ENCODE data around the gene OVCH1.
"Not testable (repeated sequence)": the region's sequence is repeated elsewhere in the genome, so short reads cannot be mapped to it uniquely, and the experiment has no call there.

OVCH1 gene

DNA sequence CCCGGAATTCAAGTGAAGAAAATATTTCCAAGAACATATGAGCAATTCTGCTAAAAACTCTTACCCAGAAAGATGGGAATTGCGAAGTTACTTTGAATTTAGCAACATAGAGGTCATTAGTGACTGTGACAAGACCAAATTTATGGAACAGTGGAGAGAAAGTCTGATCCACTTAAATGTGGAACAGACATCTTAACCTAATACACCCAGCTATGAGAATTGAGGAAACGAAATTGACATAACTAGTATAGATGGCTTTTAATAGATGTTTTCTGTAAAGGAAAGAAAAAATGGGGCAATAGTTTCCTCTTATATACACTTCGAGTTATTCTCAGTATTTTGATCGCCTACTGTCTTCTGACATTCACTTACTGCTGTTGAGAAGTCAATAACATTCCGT, 4.6 kb downstream of the OVCH1 start:
- DNase-seq (ENCODE audit: low spot score): no peak

DNA sequence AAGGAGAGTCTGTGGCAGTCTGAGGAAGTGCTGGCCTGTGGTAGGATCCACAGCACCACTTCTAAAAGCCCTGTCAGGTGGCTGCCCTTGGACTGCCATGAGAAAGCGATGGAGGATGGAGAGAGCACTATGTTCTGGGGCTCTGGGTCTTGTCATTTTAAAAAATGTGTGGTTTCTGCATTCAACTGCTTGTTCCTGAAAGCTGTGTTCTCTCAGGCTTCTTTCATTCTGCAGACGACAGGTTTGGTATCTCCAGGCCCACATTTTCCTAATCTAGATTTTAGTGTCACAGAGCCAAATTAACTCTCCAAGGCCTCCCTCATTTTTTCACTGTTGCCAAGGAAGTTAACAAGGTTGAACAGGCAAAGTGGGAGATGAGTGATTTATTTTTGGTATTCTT, 10.5 kb downstream of the OVCH1 start:
- peak; percentile 2 for DNase-seq (ENCODE audit: low spot score)

DNA sequence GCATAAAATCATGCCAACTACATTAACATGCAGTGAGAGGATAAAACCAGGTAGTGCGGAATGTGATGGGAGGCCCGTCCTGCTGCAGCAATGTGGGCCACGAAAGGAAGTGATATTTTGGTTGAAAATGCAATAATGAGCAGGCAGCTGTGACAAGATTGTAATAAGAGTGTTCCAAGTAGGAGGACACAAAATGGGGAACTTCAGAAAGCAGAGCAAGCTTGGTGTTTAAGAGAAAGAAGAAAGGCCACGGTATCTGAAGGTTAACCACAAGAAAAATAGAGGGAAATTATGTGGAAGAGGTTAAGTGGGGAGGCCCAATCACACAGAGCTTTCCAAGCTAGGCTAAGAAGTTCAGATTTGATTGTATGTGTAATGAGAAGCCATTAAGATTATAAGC, 34.3 kb downstream of the OVCH1 start:
- no peak for DNase-seq (ENCODE audit: low spot score)

DNA sequence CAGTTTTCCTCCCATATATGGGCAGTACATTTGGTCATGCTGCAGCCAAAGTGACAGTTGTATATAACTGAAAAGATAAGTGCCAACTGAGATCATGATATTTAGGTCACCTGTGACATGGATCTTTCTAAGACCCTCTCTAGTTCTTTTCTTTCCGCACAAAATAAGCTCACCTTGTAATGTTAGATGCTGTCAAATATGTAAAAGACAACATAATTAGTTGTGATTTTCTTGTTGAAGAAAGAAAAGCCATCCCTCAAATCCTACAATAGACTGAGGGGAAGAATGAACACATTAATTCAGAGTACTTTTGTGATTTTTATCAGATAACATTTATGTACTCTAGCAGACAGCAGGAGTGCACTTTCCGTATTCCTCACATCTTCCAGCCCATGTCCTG, 37.4 kb downstream of the OVCH1 start:
- no peak for DNase-seq (ENCODE audit: low spot score)

DNA sequence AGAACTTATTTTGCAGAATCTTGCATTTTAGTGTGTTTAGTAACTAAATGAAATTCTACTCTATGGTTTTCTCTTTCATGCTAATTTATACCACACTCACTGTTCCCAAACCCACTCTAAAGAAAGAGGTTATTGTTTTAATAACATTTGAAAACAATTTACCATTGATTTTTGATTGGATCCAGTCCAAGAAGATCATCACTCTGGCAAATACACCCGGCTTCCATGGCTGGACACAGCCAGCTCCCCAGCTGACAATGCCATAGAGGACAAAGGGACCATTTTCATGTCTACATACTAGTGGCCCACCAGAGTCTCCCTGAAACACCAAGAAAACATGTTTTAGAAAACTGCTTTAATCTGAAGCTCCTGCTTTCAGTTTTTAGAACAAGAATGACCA, 42.4 kb downstream of the OVCH1 start:
- DNase-seq (ENCODE audit: low spot score): peak; percentile 96

DNA sequence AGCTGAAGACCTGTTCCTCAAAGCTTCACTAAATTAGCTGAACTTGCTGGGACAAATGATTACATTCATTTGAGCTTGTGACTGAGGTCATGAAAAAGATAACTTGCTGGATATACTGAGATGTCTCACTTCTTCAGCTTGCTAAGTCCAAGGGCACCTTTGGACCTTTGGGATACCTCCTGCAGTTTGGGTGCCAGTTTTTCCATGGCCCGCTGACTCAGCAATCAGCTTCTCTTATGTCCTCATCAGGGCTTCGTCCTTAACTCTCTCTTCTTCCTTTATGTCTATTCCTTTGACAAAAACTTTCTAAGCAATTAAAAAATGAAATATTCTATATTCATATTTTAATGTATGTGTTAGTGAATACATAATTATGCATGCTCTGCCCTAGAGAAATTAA, 45.6 kb downstream of the OVCH1 start:
- no peak for DNase-seq (ENCODE audit: low spot score)

DNA sequence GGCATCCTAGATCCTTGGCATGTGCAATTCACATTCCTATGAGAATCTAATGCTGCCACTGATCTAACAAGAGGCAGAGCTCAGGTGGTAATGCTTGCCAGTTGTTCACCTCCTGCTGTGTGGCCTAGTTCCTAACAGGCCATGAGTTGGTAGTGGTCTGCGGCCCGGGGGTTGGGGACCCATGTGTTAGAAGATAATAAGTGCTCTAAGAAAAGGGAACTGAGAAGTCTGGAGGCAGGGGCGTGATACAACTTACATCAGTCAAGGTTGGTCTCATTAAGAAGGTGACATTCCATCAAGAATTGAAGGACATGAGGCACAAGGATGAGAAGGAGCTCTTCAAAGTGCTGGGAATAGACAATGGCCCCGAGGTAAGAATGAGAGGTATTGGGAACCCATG, 49.3 kb downstream of the OVCH1 start:
- no peak for DNase-seq (ENCODE audit: low spot score)

DNA sequence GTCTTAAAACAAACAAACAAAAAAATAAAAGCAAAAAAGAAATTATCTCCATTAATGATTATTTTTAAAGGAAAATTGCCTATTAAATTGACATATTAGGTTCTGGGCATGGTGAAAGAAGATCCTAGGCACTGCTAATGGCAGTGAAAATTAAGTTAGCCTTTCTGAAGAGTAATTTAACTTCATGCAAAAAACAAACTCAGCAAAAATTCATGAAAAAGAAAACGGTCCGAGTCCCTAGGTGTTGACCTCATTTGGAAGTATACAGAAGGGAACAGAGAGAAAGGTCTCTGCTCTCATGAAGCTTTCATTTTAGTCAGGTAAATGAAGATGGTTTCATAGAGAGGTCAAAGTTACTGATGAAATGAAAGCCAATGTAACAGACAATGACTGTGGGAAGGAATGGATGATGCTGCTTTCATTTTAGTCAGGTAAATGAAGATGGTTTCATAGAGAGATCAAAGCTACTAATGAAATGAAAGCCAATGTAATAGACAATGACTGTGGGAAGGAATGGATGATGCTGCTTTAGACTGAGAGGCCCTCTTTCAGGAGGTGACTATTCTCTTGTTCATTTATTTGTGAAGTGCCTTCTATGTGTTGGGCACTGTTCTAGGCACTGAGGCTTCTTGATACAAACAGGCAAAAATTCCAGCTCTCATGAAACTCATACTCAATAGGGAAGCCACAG, 50.1 kb downstream of the OVCH1 start:
- DNase-seq (ENCODE audit: low spot score): no peak

DNA sequence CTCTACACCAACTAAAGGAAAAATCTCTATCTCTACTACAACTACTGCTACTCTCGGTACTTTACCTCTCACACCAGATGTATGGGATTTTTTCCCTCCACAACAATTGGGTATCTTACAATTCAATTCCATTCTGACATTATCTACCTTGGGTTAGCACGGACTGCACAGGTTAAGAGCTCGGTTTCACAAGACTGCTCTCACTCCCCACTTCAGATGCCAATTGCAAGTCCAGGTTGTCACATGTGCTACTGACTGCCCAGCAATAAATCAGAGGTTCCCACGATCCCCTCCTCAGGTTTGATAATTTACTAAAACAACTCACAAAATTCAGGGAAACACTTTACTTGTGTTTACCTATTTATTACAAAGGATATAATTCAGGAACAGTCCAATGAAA, 58.0 kb downstream of the OVCH1 start:
- no peak for DNase-seq (ENCODE audit: low spot score)

DNA sequence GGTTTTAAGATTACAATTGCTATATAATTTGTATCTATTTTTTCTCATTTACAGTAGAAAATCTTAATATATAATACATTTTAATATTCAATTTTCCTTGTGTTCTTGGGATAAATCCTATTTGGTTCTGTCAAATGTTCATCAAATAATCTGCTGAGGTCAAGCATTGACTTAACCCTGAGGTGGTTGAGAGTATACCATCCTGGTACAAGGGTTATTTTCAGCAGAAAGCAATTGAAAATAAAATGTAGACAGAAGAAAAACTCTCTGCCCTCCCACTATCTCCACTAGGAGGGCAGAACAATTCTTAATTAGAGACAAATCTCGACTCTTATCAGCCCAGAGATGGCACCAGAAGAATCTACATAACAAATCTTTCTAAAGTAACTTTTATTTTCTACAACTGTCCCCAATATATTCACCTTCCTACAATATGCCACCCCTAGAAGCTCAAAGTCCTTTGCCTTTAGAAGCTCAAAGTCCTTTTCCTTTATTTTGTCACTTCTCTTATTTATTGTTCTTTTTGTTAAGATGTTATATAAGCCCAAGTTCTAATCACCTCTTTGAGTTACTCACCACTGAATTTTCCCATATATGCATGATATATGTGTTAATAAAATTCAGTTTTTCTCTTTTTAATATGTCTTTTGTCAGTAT, 58.6 kb downstream of the OVCH1 start:
- DNase-seq (ENCODE audit: low spot score): no peak

DNA sequence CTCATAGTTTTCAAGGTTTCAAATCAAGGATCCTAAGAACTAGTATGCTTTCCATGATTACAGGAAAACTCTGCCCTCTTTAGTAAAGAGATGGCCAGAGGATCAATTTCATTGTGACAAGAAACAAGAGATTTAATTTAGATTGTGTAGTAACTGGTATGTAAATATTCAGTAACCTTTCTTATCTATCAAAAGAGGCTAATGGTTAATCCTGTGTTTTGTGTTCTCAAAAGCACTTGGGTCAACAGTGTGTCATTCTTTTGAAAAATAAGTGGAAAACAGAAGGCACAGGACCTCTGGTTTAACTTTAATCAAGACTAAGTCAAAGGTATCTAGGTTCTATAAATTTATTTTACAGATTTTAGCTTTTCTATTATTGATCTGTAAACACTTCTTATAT, 59.9 kb downstream of the OVCH1 start:
- no peak for DNase-seq (ENCODE audit: low spot score)

DNA sequence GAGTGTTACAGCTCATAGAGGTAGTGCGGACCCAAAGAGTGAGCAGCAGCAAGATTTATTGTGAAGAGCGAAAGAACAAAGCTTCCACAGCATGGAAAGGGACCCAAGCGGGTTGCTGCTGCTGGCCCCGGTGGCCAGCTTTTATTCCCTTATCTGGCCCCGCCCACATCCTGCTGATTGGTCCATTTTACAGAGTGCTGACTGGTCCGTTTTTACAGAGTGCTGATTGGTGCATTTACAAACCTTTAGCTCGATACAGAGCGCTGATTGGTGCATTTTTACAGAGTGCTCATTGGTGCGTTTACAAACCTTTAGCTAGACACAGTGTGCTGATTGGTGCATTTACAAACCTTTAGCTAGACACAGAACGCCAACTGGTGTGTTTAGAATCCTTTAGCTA, 60.7 kb downstream of the OVCH1 start:
- DNase-seq (ENCODE audit: low spot score): not testable (repeated sequence)

DNA sequence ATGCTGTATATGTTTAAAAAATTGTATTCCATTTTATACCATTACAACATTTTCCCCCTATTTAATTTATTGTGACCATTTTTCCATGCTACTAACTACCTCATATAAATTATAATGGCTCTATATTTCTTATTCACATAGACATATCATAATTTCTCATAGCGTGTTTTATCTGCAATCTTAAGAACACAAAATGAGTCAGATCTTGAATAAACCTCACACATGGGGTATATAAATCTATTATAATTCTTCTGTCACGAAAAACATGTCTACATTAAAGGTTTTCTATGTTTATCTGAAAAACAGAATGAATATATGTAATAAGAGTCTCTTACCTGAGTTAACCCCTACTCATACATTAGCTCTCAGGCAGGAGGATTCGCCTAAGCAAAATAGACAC, 66.0 kb downstream of the OVCH1 start:
- DNase-seq (ENCODE audit: low spot score): no peak

DNA sequence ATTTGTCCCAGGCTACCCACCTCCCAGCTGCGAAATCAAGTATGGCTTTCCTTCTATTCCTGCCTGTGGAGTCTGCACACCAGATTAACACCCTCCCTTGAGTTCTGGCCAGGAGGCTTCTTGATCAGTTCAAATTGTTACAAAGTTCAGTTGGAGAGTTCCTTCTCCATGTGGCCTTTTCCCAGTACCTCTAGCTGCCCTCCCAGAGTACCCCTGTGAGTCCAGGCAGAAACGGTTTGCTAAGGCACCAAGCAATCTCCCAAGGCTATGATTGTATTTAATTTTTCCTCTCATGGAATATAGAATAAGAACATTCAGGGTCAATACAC, 66.8 kb downstream of the OVCH1 start:
- DNase-seq (ENCODE audit: low spot score): no peak

DNA sequence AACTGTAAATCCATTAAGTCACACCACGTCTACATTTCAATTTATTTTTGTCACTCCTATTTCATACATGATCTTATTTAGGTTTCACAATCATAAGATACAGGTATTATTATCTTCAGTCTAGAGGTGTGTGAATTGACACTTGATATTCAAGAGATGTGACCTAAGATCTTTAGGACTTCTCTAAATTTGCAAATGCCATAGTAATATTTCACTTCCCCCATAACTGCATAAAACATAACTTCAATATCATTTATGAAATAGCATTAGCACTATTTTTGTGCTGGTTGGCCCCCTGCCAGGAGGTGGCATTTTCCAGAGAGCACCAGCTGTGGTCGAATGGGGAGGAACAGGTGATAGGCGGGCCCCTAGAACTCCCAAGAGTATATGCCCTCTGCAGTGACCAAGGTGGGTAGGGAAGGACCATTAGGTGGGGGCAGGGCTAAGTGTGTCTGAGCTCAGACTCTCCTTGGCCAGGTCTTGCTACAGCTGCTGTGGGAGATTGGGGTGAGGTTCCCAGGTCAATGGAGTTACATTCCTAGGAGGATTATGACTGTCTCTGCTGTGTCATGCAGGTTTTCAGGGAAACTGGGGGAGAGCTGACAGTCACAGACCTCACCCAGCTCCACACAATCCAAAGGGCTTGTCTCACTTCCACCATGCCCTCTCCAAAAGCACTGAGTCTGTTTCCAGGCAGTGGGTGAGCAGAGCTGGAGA, 67.3 kb downstream of the OVCH1 start:
- DNase-seq (ENCODE audit: low spot score): no peak

DNA sequence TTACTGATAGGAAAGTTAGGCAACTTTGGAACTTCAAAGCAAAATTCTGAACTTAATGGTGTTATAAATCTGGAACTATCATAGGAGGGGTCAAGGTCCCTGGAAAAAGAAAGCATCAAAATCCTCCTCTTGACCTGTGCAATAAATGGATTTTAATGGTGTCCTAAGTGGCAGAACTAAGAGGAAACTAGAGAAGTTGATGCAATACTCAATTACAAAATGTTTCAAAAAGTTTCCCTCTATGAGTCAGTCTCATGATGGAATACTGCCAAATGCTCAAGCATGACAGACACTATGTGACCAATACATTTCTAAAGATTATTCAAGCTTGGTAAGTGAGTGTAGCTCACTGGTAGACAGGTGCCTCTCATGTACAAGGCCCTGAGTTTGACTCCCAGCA, 68.9 kb downstream of the OVCH1 start:
- no peak for DNase-seq (ENCODE audit: low spot score)

DNA sequence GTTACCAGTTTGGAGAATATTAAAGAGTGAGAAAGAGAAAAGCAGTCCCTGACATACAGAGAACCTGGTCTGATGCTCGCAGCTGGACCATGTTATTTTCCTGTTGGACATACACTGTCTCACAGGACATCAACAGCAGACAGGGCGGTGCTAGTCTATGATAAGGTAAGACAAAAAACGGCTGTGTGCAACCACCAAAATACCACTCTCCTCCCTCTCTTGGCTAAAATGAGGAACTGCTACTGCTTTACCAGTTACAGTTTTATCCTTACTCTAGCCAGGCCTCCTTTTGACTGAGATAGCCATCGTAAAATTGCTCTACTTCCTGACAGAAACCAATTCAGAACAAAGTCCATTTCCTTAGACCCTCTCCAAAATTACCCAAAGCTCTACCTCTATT, 69.5 kb downstream of the OVCH1 start:
- DNase-seq (ENCODE audit: low spot score): no peak

DNA sequence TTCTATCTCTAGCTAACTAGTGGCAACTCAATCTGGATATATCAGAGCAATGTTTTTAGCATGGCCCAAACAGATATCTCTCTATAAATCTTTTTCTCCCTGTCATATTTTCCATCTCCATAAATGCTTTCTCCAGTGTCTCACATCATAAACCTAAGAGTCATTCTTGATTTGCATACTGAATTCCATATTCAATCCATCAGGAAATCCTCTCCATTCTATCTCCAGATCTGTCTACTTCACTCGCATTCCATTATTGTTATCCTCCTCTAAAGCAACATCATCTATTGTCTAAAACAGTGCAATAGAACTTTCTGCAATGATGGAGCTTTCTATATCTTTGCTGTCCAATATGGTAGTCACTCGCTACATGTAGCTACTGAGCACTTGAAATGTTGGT, 71.0 kb downstream of the OVCH1 start:
- DNase-seq (ENCODE audit: low spot score): no peak

DNA sequence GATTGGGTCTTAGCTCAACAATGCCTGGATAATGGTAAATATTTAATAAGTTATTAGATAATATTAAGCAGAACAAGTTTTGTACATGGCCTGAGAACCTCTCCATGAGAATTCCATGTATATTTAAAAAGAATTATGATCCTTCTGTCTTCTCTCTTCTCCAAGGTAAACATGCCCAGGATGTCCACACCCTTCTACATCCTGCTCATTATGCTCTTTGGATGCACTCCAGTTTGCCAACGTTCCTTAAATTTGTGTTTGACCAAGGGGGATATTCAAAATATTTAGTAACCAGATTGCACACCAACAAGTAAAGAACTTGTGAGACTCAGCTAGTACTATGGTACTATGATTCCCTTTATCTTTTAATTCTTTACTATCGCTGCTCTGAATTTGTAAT, 71.8 kb downstream of the OVCH1 start:
- no peak for DNase-seq (ENCODE audit: low spot score)

DNA sequence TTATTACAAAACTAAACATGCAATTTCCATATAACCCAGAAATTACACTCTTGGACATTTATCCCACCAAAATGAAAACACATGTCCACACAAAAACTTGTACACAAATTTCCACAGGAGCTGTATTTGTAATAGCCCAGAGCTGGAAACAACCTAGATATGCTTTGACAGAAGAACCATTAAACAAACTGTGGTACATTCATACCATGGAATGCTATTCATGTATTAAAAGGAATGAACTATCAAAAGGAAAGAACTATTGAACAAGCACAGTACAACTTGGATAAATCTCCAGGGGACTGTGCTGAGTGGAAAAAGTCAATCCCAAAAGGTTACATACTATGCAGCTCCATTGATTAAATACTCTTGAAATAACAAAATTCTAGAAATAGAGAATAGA, 80.7 kb downstream of the OVCH1 start:
- no peak for DNase-seq (ENCODE audit: low spot score)

DNA sequence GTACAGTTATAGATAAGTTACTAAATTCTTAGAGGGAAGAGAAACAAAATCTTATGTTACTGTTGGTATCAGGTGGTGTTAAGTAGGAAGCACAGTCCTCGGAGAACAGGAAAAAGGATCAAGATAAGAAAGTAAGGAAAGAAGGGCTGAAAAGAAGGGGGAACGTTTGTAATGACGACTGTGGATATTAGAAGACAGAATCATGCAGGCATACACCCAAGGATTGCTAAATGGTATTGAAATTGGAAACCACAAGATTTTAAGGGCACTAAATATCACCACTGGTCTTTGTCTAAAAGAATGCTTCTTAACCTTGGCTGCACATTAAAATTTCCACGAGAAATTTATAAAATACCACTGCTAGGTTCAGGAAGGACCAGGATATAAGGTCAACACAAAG, 82.4 kb downstream of the OVCH1 start:
- no peak for DNase-seq (ENCODE audit: low spot score)

DNA sequence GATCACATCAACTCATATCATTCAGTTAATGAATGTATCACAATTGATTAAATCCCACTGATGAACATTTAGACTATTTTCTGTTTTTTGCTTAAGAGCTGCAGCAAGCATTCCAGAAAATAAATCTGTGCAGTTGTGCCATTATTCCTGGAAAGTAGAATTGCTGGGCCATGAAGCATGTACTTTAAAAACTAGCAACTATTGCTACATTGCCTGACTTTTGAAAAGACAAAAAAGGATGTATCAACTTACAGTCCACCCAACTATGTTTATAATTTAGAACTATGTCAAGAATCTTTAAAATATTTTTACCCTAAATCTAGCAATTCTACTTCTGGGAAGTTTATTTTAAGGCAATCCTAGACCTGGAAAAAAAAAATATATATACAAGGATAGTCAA, 83.1 kb downstream of the OVCH1 start:
- no peak for DNase-seq (ENCODE audit: low spot score)

DNA sequence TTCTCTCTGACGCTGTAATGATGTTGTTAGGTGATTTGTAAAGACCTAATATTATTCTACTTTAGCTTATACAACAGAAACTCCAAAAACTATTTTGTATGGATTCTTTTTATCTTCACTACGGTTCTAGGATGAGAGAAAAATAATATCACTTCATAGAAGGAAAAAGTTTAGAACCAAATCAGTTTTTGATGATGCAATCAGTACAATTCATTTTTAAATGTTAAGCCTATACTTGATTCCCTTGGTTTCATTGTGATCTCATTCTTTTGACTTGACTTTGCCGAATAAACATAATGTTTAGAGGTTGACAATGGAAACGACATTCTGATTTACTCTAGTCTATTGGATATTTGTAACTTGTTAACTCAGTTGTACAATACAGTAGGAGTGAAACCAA, 91.9 kb downstream of the OVCH1 start:
- no peak for DNase-seq (ENCODE audit: low spot score)

DNA sequence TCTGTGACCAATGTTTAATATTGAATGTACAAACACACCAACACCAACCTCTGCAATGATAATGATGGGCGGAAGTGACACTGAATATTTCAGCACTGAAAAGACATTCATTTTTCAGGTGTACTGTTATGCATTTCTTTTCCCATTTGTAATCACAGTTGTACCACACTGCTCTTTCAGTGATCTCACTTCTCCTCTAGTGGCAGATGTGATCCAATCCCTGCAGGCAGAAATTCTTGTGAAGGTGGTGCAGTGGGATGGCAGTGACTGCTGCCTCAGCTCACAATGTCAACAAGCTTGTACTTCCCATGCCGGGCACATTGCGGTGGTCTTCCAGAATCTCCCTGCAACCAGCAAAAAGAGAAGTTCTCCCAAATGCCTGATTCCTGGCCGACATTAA, 93.5 kb downstream of the OVCH1 start:
- no peak for DNase-seq (ENCODE audit: low spot score)

Data from globus pallidus (tissue), 1 donor.